C1 segment of cervical spinal cord (tissue), 14 donors: ENCODE measurements around the gene TBPL2.
A peak's percentile ranks its signal among the peaks of the same experiment; 100 is the strongest.
"Not testable (repeated sequence)": the region's sequence is repeated elsewhere in the genome, so short reads cannot be mapped to it uniquely, and the experiment has no call there.

Experiments
- DNase-seq, 14 donors: peaks; one replicate each; lab custom pipeline; 2025; lab: John Stamatoyannopoulos, UW

TBPL2 gene

DNA sequence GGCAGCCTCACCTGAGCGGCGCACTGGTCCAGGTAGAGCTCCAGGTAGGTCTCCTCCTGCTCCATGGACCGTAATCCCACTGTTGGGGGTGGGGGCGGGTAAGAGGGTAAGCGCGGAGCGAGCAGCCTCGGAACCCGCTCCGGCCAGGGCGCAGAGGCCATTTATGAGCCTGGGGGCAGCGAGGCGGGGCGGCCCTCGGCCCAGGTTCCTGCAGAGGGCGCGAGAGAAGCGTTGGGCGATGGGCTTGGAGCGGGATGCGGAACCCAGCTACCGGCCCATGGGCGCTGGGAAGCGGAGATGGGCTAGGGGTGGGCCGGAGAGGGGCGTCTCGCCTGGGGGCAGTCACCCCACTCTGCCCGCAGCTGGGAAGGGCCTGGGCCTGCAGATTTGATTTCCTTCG lies at the start of gene TBPL2:
Gene TBPL2 (minus strand): TSS at position 232 of the 400 bp plus-strand sequence. CDS start 167 bp downstream, at position 65.
- no peak for DNase-seq

DNA sequence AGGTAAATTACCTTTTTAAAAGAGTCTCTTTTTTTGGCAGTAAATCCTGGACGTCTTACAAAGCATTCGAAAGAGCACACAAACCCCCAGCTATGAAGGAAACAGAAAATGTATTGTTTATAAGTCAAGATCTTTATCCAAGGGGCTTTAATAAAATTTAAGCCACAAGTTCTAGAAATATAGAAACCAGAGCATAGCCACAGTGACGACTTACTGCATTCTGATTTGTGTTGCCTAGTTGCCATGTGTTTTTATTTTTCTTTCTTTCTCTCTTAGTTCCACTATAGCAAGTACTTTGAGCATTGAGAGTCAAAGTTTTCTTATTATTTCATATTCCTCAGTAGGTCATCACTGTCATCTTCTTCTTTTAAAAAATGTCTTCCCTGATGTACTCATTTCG lies 47.8 kb upstream of the TBPL2 start:
- no peak for DNase-seq

DNA sequence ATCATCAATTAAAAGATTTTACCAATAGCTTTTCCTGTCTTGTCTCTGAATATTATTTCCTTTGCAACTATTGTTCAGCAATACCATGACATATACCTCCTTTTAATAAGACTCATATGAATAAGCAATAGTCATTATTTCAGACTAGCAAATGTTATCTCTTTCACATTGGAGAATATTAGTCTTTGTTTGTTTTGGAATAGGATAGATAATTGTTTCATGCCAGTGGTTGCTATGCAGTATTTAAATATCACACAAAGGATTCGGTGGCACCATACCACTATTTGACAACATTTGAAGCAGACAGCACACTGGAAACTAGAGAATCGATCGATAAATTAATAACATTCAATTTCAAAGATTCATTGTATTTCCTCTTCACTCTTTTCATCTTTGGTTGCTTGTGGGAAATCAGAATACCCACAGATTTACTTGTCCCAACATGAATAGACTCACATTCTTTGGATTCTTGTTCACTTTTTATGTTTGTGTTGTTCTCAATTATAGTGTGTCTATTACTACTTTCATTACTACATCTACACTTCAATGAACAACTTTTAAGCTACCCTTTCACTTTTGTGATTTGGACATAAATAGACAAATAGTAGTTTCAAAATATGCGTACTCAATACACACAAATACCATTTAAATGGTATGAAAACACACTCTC lies 42.7 kb upstream of the TBPL2 start:
- DNase-seq: no peak

DNA sequence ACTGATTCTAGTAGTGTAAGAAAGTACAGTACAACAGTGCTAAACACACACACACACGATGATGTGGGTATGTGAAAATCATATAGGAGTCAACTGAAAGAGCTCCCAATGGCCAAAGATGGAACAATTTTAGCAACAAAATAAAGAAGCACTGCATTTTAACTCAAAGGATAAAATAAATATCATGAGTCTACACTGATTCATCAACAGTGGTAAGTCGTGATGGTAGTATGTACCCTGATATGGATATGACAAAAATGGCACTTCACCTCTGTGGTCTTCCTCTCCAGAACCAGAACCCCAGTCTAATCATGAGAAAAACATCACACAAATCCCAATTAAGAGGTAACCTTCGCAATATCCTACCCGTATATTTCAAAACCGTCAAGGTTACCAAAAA lies 41.4 kb upstream of the TBPL2 start:
- DNase-seq: no peak

DNA sequence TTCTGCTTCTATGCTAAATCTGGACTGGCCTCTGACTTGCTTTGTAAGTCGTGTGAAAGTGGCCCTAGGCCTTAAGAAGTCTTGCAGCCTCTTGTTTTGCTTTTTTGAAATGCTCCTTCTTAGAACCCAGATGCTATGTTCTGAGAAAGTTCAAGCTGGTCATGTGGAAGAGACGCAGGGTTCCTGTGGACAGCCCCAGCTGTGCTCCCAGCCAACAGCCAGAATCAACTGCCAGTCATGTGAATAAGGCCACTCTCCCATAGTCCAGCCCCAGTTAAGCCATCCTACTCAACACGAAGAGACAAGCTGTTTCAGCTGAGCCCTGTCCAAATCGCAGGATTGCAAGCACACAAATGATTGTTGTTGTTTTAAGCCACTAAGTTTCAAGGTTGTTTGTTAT lies 37.3 kb upstream of the TBPL2 start:
- peak in 1 of 14 donors; percentile 3 for DNase-seq

DNA sequence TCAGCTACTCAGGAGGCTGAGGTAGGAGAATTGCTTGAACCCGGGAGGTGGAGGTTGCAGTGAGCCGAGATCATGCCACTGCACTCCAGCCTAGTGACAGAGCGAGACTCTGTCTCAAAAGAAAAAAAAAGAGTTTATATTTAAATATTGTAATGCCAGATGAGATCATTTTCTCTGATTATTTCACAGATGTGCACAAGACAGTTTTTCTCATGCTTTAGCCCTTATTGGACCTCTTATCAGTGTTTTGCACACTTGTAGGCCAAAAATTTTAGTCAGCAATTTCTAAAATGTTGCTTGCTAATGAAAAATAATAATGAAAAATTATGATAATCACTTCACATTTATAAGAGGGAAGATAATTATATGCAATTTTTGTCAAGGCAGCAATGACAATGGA lies 36.0 kb upstream of the TBPL2 start:
- not testable (repeated sequence) for DNase-seq

DNA sequence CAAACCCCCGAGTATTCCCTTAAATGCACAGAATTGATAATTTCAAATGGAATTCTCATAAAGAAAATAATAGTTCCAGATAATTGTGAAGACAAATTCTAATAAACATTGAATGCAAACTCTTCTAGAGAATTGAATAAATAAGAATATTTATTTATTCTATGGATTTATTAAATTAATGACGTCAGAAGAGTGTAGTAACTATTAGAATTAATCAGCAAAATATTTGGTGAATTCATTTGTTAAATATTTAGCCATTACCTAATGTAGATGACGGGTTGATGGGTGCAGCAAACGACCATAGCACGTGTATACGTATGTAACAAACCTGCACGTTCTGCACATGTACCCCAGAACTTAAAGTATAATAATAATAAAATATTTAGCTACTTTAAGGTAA lies 33.4 kb upstream of the TBPL2 start:
- no peak for DNase-seq

DNA sequence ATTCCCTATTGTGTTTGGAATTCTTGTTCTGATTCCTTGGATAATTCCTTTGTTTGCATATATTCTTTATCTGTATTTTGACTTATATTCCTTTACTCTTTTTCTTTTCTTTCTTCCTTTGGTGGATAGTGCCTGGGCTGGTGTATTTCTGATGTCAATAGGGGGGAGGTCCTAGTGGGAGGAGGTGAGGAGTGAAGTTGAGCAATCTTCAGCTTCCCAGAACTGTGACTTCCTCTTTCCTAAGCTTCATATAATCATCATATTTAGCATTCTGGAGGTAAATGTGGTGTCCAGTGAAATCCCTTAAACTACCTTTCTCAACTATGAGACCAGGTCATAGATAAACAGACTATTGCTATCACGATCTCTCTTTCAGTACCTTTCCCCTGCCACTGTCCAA lies 29.6 kb upstream of the TBPL2 start:
- DNase-seq: no peak

DNA sequence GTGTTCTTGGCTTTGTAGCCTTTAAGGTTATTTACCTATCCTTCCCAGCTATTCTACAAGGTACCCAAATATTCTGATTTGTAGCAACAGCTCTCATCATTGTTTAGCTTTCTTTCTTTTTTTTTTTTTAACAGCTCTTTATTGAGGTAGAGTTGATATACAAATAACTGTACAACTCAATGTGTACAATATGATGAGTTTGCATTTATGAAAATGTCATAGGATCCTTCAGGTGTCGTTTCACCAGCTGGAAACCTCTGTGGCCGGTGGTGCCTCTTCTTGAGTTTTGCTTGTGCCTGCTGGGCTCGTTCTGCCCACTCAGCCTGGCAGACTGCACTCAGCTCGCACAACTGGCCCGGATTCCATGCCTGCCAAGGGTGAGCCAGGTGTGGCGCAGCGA lies 26.9 kb upstream of the TBPL2 start:
- no peak for DNase-seq

DNA sequence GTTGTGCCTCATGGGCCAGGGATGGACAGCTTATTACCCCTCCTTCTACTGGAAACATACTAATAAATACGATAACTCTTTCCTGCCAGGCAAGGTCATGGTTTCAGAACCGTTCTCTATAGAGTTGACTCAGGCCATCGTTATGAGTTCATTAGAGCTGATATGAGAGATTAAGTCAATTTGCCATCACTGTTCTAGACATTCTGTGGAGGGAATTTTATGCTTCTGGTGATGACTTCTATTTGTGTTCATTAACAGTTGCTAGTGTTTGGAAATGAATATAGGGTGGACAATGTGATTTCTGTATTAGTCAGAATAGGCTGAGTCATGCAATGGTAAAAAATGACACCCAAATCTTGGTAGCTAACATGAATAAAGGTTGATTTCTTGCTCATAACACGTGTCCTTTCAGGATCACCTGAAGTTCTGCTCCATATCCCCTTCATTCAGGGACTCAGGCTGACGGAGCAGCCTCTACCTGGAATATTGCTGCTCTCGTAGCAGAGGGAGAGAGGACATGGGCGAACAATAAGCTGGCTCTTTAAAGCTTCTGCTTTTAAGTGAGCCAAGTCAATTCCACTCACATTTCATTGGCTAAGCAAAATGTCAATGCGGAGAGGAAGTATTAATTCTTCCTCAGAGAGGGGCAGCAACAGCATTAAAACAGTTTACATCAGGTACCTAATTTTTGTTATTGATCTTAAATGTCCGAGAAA lies 18.5 kb upstream of the TBPL2 start:
- DNase-seq: no peak

DNA sequence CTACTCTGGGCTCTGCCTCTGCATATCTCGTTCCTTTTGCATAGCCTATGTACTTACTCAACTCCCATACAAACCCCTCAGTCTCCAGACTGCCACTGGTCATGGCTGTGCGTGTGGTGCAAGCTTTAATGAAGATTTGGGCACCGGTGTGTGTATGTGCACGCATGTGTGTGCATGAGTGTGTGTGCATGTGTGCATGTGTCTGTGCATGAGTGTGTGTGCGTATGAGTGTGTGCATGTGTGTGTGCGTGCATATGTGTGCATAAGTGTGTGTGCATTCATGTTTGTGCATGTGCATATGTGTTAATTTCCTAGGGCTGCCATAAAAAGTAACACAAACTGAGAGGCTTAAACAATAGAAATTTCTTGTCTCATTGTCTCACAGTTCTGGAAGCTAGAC lies 17.1 kb upstream of the TBPL2 start:
- DNase-seq: no peak

DNA sequence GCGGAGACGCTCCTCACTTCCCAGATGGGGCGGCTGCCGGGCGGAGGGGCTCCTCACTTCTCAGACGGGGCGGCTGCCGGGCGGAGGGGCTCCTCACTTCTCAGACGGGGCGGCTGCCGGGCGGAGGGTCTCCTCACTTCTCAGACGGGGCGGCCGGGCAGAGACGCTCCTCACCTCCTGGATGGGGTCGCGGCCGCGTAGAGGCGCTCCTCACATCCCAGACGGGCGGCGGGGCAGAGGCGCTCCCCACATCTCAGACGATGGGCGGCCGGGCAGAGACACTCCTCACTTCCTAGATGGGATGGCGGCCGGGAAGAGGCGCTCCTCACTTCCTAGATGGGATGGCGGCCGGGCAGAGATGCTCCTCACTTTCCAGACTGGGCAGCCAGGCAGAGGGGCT lies 16.0 kb upstream of the TBPL2 start:
- not testable (repeated sequence) for DNase-seq

DNA sequence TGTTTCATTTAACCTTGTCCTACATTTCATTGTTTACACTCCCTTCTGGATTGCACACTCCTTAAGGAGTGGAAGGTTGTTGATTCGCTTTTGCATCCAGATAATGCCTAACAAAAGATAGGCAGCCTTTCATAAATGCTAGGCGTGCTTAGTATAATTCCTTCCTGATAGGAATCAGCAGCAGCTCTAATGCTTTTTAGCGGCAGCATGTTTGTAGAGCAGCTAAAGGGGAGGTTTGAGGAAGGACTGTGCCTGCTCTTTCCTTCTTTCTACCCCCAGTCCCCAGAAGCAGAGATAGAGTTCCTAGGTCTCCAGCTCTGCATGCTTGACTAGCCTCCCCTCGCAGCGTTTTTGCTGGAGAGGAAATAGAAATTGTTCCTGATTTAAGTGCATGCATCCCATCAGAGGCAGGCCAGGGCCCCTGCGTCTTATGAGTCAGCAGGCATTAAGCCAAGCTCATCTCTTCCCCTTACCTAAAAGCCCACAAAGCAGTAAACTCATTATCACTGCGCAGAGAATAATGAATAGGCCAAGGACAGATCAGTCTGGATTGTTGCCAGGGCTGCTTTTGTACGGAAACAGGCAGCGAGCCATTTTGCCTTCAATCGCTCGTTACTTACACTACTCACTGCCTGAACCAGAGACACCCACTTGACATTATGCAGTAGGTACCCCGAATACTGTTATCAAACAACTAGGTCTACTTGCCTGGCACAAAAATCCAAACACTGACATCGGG lies 14.0 kb upstream of the TBPL2 start:
- peak in 9 of 14 donors; percentile 9 to 42 (median 16) for DNase-seq

DNA sequence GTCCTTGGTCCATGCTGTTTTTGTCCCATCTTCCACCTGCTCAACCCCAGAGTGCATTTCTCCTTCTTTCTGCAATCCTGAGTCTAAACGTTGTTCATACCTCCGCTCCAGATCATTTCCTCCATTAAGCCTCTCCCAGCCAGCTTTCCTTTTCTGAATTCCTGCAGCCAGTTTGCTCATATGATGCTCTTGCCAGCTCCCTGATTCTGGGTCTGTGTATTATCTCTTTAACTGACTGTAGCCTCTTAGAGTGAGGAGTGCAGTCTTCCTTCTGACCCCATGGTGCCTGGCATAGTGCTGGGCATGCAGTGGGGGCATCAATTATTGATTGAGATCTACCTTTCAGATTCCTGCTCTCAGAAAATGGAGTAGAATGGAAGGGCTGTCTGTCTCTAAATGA lies 11.5 kb upstream of the TBPL2 start:
- DNase-seq: peak in 1 of 14 donors; percentile 5

DNA sequence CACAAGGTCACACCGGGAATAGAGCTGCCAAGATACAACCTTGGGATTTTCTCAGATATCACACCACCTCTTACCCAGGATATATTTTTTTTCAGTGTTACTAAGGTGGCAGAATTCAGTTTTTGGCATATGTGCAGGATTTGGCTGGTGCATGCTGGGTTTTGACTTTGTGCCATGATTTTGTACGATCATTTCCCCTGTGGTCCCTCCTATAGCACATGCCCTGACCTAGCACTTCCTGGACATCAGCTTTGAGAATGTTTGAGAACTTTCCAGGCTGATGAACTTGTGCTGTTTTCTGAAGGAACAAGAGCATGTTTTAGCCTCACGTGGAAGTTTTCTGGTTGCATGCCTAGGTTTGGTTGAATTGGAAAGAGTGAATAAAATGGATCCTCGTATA lies 11.0 kb upstream of the TBPL2 start:
- DNase-seq: peak in 1 of 14 donors; percentile 5

DNA sequence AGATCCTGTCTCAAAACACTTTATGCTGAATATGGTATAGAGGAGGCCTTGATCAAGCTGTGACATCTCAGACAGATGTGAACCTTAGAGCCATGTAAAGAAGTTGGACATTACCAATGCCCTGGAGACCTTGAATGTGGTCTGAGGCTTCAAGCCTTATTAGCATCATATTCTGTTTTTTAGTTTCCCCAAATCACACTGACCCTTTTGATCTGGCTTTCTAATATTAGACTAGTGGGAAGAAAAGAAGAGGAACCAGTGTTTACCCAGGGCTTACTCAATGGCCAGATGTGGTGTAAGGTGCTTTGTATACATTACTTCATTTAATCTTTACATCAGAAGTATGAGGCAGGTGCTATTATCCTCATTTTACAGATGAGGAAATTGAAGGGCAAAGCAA lies 10.6 kb upstream of the TBPL2 start:
- no peak for DNase-seq

DNA sequence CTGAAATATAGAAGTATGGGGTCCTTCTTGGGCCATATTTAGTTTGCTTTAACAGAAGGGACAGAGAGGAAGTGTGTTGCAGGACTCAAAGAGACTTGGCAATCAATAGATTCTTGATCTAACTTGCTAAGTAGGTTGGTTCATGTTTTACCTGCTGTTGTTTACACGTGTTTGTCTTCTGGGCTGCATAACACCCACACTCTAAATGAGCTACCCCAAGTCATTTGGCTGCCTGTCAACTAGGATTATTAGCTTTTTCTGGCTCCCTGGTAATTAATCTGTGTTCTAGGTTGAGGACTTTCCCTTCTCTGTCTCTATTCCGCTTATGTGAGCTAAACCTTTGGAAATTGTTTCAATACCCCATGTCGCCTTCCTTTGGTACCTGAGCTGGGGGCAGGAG lies 10.1 kb upstream of the TBPL2 start:
- DNase-seq: no peak

DNA sequence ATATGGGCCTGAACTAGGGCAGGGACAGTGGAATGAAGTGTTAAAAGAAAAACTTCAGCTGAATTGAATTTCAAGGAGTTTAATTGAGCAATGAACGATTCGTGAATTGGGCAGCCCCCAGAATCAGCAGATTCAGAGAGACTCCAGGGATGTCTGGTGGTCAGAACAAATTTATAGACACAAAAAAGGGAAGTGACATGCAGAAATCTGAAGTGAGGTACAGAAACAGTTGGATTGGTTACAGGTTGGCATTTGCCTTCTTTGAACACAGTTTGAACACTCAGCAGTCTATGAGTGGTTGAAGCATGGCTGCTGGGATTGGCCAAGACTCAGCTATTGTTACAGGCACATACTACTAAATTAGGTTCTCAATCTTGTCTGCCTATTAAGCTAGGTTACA lies 9.7 kb upstream of the TBPL2 start:
- no peak for DNase-seq

DNA sequence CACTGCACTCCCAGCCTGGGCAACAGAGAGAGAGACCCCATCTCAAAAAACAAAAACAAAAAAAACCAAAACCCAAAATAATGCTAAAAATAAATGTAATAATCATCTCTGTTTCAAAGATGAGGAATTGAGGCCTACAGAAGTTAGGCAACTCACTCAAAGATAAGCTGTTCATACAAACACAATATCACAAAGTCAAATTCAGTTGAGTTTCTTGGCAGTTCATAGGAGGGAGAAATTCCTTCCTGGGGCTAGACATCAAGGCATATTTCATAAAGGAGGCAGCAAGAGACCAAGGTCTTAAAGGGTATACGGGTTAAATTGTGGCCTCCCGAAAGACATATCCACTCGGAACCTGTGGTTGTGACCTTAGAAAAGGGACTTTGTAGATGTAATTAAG lies 8.7 kb upstream of the TBPL2 start:
- DNase-seq: no peak

DNA sequence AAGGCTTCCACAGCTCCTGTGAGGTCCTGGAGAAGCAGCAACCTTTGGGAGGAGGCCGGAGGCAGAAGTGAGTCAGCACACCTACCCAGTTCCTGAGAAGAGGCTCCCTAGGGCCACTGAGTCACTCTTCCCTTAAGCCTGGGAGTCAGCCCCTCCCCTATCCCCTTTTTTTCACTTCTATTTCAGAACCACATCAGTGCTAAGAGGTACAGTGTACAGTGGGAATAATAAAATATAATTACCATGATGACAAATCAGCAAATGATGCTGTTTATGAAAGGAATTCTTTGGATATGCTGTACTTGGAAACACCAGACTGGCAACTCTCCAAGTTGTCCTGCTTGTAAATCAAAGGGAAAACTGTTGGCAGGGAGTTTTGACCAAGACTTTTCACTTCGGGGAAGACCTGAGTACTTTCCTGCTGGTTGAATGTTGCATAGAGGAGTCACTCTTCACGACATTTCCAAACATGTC lies 7.8 kb upstream of the TBPL2 start:
- no peak for DNase-seq

DNA sequence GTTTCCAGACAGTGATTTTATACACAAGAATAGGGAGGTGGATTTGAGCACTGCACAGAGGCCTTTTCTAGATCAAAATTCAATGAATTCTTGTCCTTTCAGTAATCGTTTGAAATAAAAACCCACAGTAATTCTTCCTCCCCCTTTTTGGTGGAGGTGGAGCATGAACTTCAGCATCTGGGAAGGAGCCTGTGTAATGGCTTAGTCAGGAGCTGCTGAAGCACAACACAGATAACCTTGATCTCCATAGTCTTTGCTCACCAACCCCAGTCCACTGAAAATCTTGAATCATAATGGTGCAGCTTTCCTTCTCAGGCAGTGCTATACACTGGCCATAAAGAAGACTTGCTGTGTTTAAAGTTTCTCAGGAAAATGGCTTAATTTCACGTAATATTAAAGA lies 6.4 kb upstream of the TBPL2 start:
- no peak for DNase-seq

DNA sequence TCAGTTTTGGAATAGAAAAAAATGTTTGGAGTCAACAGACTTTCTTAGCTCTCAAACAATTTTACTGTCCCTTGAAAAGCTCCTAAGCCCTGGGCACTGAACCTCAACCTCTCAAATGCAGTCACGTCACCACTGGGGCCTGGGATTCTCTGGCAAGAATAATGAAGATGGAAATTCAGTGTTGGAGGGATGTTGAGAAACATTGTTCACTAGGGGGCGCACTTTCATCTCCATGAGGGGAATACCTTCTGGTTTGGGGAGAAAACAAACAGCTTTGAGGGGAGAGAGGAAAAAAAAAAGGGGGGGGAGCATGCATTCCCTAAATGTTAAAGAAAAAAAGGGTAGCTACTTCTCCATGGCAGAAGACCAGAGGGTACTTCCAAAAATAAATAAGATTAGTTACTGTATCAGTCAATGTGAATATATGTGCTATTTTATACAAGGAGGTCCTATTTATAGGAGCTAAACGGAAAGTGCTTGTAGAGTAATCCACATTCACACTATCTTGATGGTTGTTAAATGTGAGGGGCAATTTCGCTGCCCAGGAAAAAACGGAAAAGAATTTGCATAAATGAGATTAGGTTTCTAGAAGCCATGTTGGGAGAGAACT lies 5.8 kb upstream of the TBPL2 start:
- peak in 9 of 14 donors; percentile 3 to 41 (median 10) for DNase-seq
